ENCODE results near the gene NUDT7.

Gene NUDT7

DNA sequence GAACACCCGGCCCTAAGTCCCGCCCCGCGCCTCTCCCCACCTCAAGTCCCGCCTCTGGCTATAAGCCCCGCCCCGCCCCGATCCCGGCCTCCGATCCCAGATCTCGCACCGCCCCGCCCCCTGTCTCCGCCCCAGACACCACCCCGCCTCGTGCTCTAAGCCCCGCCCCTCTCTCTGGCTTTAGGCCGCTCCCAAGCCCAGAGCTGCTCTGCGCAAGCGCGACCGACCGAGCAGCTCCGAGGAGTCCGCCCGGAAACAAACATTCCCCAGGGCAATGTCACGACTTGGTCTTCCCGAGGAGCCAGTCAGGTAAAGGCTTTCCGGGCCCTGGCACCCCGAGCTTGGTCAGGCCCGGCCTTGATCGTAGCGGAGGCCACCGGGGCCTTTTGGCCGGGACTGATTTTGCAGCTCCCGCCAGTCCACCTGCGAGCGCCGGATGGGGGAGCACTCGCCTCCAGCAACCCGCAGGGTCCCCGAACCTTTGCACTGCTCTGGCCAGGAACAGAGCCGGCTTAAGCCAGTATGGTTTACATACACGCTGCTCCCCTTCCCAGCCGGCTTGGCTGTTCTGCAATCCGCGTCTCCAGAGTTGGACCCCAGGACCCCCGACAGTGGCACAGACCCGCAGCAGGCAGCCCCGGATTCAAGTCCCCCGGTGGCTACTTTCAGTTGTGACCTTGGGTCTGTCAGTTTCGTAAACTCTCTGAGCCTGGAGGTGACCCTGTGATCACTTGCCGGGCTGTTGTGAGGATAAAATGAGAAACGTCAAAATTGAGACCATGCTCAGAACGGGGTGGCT lies at the start of gene NUDT7:
Gene NUDT7, plus strand, starts transcription at position 206 of the 799 bp plus-strand sequence. Its CDS starts 69 bp downstream, at position 275.
- Mint-ChIP-seq H3K9me3 (no peaks in the 10 kb centered on the region), H3K4me1 (ENCODE audit: low read depth) (peaks cover 15% of the 10 kb centered on the region), H3K27ac (peak within 1 kb of the TSS; percentile 91), H3K36me3 (ENCODE audit: low read depth) (peaks cover 17% of the 10 kb centered on the region), H3K27me3 (no peaks in the 10 kb centered on the region), H3K4me3 (peak within 1 kb of the TSS; percentile 85)
- peak; percentile 98 for DNase-seq

DNA sequence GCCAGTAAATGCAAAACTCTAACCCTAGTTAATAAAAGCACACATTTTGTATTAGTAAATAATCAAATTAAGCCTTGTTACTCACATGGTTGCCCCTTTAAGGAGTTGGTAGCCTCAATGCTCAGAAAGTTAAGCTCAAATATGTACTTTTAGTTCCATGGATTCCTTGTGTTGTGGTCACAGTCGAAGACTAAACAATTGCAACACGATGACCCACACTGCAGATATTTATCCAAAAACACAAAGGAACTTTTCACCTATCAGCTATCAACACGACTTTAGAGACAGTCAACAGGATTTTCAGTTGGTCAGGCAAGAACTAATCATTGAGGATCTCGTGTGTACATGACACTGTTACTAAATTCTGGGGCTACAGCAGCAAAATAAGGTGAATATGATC lies 47.4 kb upstream of the NUDT7 start:
- Mint-ChIP-seq H3K36me3 (ENCODE audit: low read depth) (no peaks in the 10 kb centered on the region), H3K27me3 (peaks cover 11% of the 10 kb centered on the region), H3K27ac (no peak overlapping the region), H3K4me1 (ENCODE audit: low read depth) (no peaks in the 10 kb centered on the region), H3K9me3 (no peaks in the 10 kb centered on the region), H3K4me3 (no peak overlapping the region)
- no peak for DNase-seq

DNA sequence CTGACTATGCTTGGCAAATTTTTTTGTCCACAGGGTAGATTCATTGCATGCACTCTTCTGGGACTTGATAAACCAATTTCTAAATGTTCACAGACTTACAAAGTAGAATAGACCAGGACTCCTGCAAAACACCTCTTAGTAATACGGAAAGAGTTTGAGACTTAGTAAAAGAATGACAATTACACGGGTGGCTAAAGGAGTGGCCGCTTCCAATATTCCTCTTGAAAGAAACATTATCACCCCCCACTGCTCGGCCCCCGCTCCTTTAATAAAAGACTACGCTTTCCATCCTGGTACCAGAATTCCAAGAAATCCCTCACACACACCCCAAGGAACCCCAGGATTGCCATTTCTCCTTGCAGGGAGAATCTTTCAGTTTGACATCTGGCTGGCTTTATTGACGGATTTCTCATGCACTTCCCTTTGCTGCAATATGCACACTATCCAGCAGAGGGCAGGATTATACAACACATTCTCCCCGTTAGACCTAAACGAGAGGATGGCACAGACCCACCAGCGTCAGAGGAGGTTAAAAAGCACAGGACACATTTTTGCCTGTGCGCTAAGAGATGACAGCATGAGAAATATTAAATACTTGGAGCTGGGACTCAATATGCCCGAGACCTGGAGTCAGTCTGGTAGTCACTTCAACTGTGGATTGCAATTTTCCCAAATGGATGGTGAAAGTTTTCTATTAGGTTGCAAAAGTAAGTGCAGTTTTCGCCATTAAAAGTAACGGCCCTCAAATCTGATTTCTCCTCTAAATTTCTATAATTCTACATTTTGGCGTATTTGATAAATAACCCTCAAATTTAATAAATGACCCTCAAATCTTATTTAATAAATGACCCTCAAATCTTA lies 46.6 kb upstream of the NUDT7 start:
- H3K36me3 Mint-ChIP-seq (ENCODE audit: low read depth), result no peaks in the 10 kb centered on the region
- H3K9me3 Mint-ChIP-seq, result no peaks in the 10 kb centered on the region
- peaks cover 11% of the 10 kb centered on the region for H3K27me3 Mint-ChIP-seq
- no peaks in the 10 kb centered on the region for H3K4me1 Mint-ChIP-seq (ENCODE audit: low read depth)
- no peak overlapping the region for H3K4me3 Mint-ChIP-seq
- no peak overlapping the region for H3K27ac Mint-ChIP-seq
- peak; percentile 58 for DNase-seq

DNA sequence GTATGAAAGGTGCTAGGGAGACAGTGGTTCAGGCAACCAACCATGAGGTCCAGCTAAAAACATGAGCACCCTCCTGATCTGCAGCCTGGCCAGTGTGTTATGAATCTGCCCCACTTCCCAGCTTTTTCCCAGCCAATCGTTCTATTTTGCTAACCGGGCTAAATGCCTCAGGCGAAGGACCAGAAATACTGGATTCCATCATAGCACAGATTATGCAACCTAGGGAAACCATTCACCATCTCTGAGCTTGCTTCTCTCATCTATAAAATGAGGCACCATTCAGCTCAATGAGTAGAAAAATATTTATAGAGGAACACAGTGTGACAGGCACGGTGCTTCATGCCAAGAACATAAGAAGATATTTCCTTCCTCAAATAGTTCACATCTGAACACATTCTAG lies 45.2 kb upstream of the NUDT7 start:
- no peaks in the 10 kb centered on the region for H3K4me1 Mint-ChIP-seq (ENCODE audit: low read depth)
- DNase-seq, result no peak
- H3K27ac Mint-ChIP-seq, result no peak overlapping the region
- H3K36me3 Mint-ChIP-seq (ENCODE audit: low read depth), result no peaks in the 10 kb centered on the region
- H3K4me3 Mint-ChIP-seq, result no peak overlapping the region
- H3K27me3 Mint-ChIP-seq, result peaks cover 13% of the 10 kb centered on the region
- H3K9me3 Mint-ChIP-seq, result no peaks in the 10 kb centered on the region

DNA sequence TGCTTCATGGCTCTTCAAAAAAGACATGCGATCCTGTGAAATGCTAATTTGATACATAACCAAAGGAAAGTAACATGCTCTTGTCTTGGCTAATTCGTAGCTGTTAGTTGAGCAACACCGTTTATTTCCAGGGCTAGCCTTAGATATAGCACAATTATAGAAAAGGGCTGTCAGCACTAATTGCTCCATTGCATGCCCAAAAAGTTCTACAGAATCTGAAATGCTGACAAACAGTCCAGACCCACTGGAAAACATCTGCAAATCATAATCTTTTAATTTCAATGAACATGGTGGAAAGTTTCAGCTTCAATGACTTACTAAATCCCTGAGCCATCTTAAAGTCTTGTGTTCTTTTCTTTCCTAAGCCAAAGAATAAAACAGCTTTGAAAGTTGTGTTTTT lies 42.9 kb upstream of the NUDT7 start:
- no peak overlapping the region for H3K27ac Mint-ChIP-seq
- H3K36me3 Mint-ChIP-seq (ENCODE audit: low read depth), result no peaks in the 10 kb centered on the region
- no peak overlapping the region for H3K4me3 Mint-ChIP-seq
- no peaks in the 10 kb centered on the region for H3K9me3 Mint-ChIP-seq
- no peak for DNase-seq
- H3K4me1 Mint-ChIP-seq (ENCODE audit: low read depth), result no peaks in the 10 kb centered on the region
- peaks cover 17% of the 10 kb centered on the region for H3K27me3 Mint-ChIP-seq

DNA sequence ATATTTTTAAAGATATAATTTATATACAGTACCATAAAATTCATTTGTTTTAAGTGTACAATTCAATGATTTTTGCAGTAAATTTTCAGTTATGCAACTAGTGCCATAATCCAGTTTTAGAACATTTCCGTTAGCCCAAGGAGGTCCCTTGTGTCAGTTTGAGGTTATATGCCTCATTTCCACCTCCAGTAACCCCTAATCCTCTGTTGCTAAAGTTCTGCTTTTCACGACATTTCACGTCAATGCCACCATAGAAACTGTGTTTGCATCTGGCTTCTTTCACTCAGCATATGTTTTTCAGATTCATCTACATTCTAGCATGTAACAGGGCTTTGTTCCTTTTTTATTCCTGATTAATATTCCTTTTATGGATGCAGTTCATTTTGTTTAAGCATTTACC lies 42.4 kb upstream of the NUDT7 start:
- Mint-ChIP-seq H3K9me3 (no peaks in the 10 kb centered on the region), H3K36me3 (ENCODE audit: low read depth) (no peaks in the 10 kb centered on the region), H3K27ac (no peak overlapping the region), H3K4me3 (no peak overlapping the region), H3K27me3 (peaks cover 17% of the 10 kb centered on the region), H3K4me1 (ENCODE audit: low read depth) (no peaks in the 10 kb centered on the region)
- no peak for DNase-seq

DNA sequence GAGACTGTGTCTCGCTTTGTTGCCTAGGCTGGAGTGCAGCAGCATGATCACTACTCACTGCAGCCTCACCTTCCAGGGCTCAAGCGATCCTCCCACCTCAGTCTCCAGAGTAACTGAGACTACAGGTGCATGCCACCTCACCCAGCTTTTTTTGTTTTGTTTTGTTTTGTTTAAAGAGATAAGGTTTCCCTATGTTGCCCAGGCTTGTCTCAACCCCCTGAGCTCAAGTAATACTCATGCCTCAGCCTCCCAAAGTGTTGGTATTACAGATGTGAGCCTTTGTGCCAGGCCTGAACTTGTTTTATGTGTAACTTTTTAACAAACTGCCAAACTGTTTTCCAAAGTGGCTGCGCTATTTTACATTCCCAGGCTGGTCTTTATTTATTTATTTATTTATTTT lies 41.8 kb upstream of the NUDT7 start:
- no peak overlapping the region for H3K27ac Mint-ChIP-seq
- H3K4me1 Mint-ChIP-seq (ENCODE audit: low read depth), result no peaks in the 10 kb centered on the region
- no peaks in the 10 kb centered on the region for H3K36me3 Mint-ChIP-seq (ENCODE audit: low read depth)
- H3K4me3 Mint-ChIP-seq, result no peak overlapping the region
- peaks cover 18% of the 10 kb centered on the region for H3K27me3 Mint-ChIP-seq
- H3K9me3 Mint-ChIP-seq, result no peaks in the 10 kb centered on the region
- no peak for DNase-seq

DNA sequence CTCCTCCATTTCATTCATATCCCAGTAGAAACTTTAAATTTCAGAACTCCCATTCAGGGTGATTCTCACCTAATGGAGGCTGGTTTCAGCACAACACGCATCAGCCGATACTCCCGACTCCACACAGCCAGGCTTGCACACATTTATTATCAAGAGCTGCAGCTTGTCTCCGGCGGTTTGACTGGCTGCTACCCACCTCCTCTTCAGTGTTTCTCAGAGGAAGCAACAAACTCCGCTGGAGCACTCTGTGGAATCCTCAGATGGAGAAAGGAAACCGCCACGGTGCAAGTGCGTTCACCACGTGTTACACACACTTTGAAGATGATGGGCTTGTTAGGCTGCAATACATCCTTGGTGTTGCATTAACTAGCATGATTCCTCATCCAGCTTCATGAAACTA lies 39.7 kb upstream of the NUDT7 start:
- Mint-ChIP-seq H3K36me3 (ENCODE audit: low read depth) (no peaks in the 10 kb centered on the region), H3K27me3 (peaks cover 28% of the 10 kb centered on the region), H3K9me3 (no peaks in the 10 kb centered on the region), H3K27ac (no peak overlapping the region), H3K4me3 (no peak overlapping the region), H3K4me1 (ENCODE audit: low read depth) (no peaks in the 10 kb centered on the region)
- DNase-seq, result no peak

DNA sequence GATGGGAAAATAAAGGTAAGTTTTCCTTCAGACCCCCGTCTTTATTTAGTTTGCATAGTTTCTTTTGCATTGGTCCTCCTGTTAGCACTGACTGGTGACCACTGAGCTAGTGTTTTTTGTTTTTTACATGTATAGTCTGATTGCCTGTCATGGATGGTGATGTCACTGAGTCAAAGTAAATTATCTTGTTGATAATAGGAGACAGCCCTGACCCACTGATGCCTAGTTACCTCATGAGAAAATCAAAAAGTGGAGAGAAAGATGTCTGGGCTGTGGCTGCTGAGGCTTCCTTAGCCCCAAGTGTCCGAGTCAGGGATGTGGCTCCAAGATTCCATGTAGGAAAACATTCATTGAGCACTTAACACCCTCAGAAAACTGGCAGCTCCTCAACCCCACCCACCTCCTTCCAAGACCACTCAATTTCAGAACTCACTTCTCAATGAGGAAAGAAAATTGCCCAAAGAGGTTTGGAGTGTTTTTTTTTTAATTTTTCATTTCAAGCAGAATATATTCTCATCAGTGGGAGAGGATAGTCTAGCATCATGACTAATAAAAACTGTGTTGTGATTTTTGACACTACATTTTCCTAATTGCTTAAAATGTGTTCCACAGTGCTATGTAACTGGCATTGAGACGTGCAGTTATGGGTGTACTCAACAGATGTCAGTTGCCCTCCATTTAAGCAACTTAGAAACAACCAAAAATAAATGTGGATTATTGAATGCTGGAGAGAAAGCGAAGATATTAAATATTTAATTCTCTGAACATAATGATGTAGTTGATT lies 38.7 kb upstream of the NUDT7 start:
- DNase-seq, result no peak
- H3K9me3 Mint-ChIP-seq, result no peaks in the 10 kb centered on the region
- H3K27ac Mint-ChIP-seq, result no peak overlapping the region
- peaks cover 30% of the 10 kb centered on the region for H3K27me3 Mint-ChIP-seq
- H3K4me3 Mint-ChIP-seq, result no peak overlapping the region
- H3K4me1 Mint-ChIP-seq (ENCODE audit: low read depth), result no peaks in the 10 kb centered on the region
- H3K36me3 Mint-ChIP-seq (ENCODE audit: low read depth), result no peaks in the 10 kb centered on the region

DNA sequence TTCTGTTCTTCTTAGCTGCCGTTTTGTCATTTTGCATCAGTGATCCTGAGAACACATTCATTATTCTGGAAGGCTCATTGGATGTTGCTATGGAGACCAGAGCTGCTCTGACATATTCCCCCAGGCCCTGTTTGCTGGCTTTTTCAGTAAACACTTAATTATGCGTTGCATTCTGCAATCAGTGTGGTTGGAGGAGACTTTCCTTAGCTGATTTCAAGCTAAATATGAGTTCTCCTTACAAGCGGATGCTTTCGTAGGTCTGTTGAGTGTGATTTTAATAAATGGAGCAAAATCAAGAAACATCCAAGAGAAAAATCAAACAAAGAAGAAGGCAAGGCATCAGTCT lies 38.2 kb upstream of the NUDT7 start:
- H3K27ac Mint-ChIP-seq, result no peak overlapping the region
- DNase-seq, result no peak

DNA sequence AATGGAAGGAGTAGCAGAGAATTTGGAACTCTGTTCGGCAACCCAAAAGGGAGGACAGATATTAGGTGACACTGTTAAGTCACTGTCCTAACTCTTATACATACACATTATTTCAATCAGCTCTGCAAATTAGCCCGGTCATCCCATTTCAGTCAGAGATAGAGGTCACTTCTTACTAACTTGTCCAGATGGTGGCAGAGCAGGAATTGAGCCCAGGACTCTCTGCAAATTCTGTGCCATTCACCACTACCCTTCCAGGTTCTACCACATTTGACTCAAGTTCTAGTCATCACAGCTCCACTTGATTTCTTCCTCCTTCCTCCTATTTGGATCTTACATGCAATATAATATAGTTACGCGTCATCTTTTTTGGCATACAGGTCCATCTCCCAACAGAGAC lies 35.9 kb upstream of the NUDT7 start:
- no peak for DNase-seq
- Mint-ChIP-seq H3K9me3 (no peaks in the 10 kb centered on the region), H3K27ac (no peak overlapping the region), H3K36me3 (ENCODE audit: low read depth) (no peaks in the 10 kb centered on the region), H3K4me1 (ENCODE audit: low read depth) (no peaks in the 10 kb centered on the region), H3K4me3 (no peak overlapping the region), H3K27me3 (peaks cover 43% of the 10 kb centered on the region)

More for the DNA sequence above, 38.2 kb upstream of the NUDT7 start:
- Mint-ChIP-seq H3K4me3 (no peak overlapping the region), H3K9me3 (no peaks in the 10 kb centered on the region), H3K27me3 (peaks cover 34% of the 10 kb centered on the region), H3K4me1 (ENCODE audit: low read depth) (no peaks in the 10 kb centered on the region), H3K36me3 (ENCODE audit: low read depth) (no peaks in the 10 kb centered on the region)

DNA sequence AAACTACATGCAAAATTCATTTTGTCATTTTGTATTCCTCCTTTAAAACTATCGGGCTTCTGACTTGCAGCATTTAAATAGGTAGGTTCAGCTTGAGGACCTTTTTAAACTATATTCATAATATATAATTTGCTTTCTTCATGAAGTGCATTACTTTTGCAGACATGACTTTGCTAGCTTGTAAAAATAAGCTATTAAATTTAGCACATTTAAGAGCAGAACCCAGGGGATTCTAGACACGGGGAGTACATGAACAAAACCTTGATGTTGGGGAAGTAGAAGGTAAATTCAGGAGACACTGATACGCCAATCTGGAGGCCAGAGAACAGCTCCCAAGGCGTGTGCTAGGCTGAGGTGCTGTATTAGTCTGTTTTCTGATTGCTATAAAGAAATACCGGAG lies 32.3 kb upstream of the NUDT7 start:
- no peaks in the 10 kb centered on the region for H3K9me3 Mint-ChIP-seq
- no peak for DNase-seq
- peaks cover 61% of the 10 kb centered on the region for H3K27me3 Mint-ChIP-seq
- no peak overlapping the region for H3K4me3 Mint-ChIP-seq
- H3K27ac Mint-ChIP-seq, result no peak overlapping the region
- H3K36me3 Mint-ChIP-seq (ENCODE audit: low read depth), result no peaks in the 10 kb centered on the region
- H3K4me1 Mint-ChIP-seq (ENCODE audit: low read depth), result no peaks in the 10 kb centered on the region

DNA sequence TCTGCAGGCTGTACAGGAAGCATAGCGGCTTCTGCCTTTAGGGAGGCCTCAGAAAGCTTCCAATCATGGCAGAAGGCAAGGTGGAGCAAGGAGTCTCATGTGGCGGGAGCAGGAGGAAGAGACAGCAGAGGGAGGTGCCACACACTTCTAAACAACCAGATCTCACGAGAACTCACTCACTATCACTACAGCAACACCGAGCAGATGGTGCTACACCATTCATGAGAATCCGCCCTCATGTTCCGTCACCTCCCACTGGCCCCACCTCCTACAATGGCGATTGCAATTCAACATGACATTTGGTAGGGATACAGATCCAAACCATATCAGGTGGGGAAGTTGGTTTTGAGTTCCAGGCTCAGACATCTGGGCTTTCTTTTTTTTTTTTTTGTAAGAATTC lies 31.9 kb upstream of the NUDT7 start:
- H3K9me3 Mint-ChIP-seq, result no peaks in the 10 kb centered on the region
- H3K27me3 Mint-ChIP-seq, result peaks cover 60% of the 10 kb centered on the region

DNA sequence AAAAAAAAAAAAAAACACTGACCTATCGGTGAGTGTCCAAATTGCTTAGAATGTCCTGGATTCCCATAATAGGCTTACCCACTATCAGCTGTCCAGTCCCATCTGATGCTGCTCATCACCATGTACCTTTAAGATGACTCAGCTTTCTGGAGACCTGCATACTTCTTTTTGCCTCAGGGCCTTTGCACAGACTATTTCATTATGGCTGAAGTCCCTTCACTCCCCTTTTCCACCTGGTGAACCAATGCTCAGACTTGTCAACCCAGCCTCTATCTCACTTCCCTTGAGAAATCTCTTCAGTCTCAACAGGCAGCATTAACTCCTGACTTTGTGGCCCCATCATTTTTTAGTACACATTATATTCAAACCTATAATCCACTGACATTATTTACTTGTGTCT lies 29.7 kb upstream of the NUDT7 start:
- no peaks in the 10 kb centered on the region for H3K36me3 Mint-ChIP-seq (ENCODE audit: low read depth)
- no peak overlapping the region for H3K27ac Mint-ChIP-seq
- peaks cover 42% of the 10 kb centered on the region for H3K27me3 Mint-ChIP-seq
- no peak for DNase-seq
- H3K4me1 Mint-ChIP-seq (ENCODE audit: low read depth), result no peaks in the 10 kb centered on the region
- H3K4me3 Mint-ChIP-seq, result no peak overlapping the region
- H3K9me3 Mint-ChIP-seq, result no peaks in the 10 kb centered on the region

More for the DNA sequence above, 31.9 kb upstream of the NUDT7 start:
- Mint-ChIP-seq H3K36me3 (ENCODE audit: low read depth) (no peaks in the 10 kb centered on the region), H3K4me1 (ENCODE audit: low read depth) (no peaks in the 10 kb centered on the region), H3K4me3 (no peak overlapping the region), H3K27ac (no peak overlapping the region)
- no peak for DNase-seq

Data from activated T-cell treated with anti-CD3 and anti-CD28 coated beads, Interleukin-2, amount 50 U/mL, for 24 hours (primary cell).